ENCODE measurements around the gene NOCT.
A peak's percentile ranks its signal among the peaks of the same experiment; 100 is the strongest.

Gene NOCT

DNA sequence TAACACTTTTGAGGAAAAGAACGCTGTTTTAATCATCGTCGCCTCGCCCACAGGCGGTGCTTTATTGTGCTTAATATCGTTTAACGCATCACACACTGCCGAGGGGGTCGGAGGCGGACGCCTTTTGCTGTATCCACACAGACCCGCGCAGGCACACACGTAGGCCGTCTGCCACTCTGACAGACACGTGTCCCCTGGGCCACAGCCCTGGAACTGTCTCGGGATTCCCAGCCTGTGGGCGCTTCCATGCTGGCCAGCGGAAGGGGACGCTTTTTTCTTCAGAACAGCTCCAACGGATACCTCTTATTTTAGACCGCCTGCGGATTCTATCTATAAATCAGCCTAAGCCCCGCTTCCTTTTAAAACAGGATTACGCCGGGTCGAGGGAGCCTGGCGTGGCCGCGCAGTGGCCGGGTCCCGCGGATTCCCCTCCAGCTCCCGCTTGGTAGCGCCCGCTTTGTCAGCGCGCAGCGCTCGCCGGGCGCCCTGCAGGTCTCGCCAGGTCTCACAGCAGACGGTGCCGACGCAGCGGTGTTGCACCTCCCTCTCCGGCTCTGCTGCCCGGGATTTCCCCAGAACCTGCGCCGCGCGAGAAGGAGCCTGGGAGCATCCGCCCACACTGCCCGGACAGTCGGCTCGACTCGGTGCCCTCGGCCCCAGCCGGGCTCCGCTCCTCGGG, at the start of gene NOCT:
Gene NOCT, plus strand, starts transcription at position 513 of the 679 bp plus-strand sequence. CDS start 201 bp downstream, outside the sequence.
- Histone ChIP-seq H3K9me3 (ENCODE audit: control insufficient read depth in 1 of 2, low read length in 2 of 2) (no peaks in the 10 kb centered on the region), H3K27me3 (ENCODE audit: low read depth, low read length) (no peaks in the 10 kb centered on the region), H3K4me1 (ENCODE audit: control insufficient read depth in 1 of 2, insufficient read depth in 2 of 2, low read length in 2 of 2) (peaks cover 0 to 6% of the 10 kb centered on the region in 2 donors), H3K27ac (ENCODE audit: low read length) (peak within 1 kb of the TSS; percentile 97), H3K36me3 (ENCODE audit: control insufficient read depth in 1 of 2, insufficient read depth in 2 of 2, low read length in 2 of 2) (peaks cover 0 to 10% of the 10 kb centered on the region in 2 donors), H3K4me3 (ENCODE audit: low read depth in 1 of 2, low read length in 2 of 2) (peak within 1 kb of the TSS; percentile 76 to 85)

DNA sequence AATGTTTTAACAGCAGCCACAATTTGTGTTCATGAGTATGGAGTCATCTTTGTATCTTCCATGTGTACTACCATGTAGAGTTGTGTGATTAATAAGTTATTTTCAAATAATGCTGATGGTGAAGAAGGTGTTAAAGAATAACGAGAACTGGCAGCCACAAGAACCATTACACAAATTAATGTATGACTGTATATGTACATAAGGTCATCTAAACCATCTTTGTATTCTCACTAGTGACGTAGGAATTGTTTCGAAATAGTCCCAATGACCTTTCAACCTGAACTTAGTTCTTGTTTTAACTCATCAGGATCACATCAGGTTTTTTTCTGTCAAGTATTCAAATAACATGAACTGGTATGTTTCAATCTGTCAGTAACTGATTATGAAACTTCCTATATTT, 48.3 kb upstream of the NOCT start:
- Histone ChIP-seq H3K36me3 (ENCODE audit: control insufficient read depth in 1 of 2, insufficient read depth in 2 of 2, low read length in 2 of 2) (no peaks in the 10 kb centered on the region), H3K9me3 (ENCODE audit: control insufficient read depth in 1 of 2, low read length in 2 of 2) (no peaks in the 10 kb centered on the region), H3K4me1 (ENCODE audit: control insufficient read depth in 1 of 2, insufficient read depth in 2 of 2, low read length in 2 of 2) (no peaks in the 10 kb centered on the region), H3K27me3 (ENCODE audit: low read depth, low read length) (no peaks in the 10 kb centered on the region), H3K4me3 (ENCODE audit: low read depth in 1 of 2, low read length in 2 of 2) (no peak overlapping the region), H3K27ac (ENCODE audit: low read length) (no peak overlapping the region)

DNA sequence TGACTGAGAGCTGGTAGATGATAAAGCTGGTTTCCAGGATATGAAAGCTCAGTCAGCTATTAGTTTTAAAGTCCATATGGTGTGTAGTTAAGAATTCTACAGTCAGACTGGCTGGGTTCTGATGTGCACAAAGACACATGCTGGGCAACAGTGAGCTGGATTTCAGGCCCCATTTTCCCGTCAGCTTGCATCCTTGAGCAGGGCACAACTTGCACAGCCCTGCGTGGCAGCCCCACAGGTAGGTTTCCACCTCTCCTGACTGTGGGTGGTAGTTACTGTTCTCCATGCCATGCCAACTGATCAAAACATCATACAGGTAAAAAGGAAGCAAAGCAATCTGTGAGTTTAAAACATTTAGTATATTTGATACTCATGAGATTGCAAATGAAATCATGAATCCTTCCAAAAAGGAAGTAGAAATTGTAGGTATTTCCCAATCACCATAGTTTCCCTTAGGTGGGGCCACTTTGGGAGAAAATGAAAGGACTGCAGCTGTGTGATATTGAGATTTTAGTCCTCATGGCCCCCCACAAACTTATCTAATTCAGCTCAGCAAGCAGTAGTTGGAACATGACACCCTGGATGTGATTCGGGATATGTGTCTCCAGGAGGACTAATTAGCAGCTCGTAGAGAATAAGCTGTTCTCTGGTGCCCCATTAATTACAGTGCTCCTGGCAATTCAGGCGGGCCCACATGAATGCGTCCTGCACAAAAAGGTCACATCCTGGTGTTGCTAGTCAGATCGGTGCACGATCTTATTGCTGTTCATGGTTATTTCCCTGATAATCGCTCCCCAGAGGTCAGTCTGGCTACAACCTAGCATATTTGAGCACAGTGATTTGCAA, 42.4 kb upstream of the NOCT start:
- no peaks in the 10 kb centered on the region for H3K9me3 ChIP-seq (ENCODE audit: control insufficient read depth in 1 of 2, low read length in 2 of 2)
- no peak overlapping the region for H3K27ac ChIP-seq (ENCODE audit: low read length)
- no peak overlapping the region for H3K4me3 ChIP-seq (ENCODE audit: low read depth in 1 of 2, low read length in 2 of 2)
- no peaks in the 10 kb centered on the region for H3K4me1 ChIP-seq (ENCODE audit: control insufficient read depth in 1 of 2, insufficient read depth in 2 of 2, low read length in 2 of 2)
- H3K27me3 ChIP-seq (ENCODE audit: low read depth, low read length): no peaks in the 10 kb centered on the region
- H3K36me3 ChIP-seq (ENCODE audit: control insufficient read depth in 1 of 2, insufficient read depth in 2 of 2, low read length in 2 of 2): no peaks in the 10 kb centered on the region

GRCh38 chr4:138975225-138975624, 40.4 kb upstream of the NOCT start:
- no peak overlapping the region for H3K4me3 ChIP-seq (ENCODE audit: low read depth in 1 of 2, low read length in 2 of 2)
- no peaks in the 10 kb centered on the region for H3K4me1 ChIP-seq (ENCODE audit: control insufficient read depth in 1 of 2, insufficient read depth in 2 of 2, low read length in 2 of 2)
- no peaks in the 10 kb centered on the region for H3K27me3 ChIP-seq (ENCODE audit: low read depth, low read length)
- no peak overlapping the region for H3K27ac ChIP-seq (ENCODE audit: low read length)
- H3K9me3 ChIP-seq (ENCODE audit: control insufficient read depth in 1 of 2, low read length in 2 of 2): no peaks in the 10 kb centered on the region
- no peaks in the 10 kb centered on the region for H3K36me3 ChIP-seq (ENCODE audit: control insufficient read depth in 1 of 2, insufficient read depth in 2 of 2, low read length in 2 of 2)

GRCh38 chr4:138976526-138976925, 39.1 kb upstream of the NOCT start:
- Histone ChIP-seq H3K27me3 (ENCODE audit: low read depth, low read length) (no peaks in the 10 kb centered on the region), H3K27ac (ENCODE audit: low read length) (no peak overlapping the region), H3K9me3 (ENCODE audit: control insufficient read depth in 1 of 2, low read length in 2 of 2) (no peaks in the 10 kb centered on the region), H3K4me3 (ENCODE audit: low read depth in 1 of 2, low read length in 2 of 2) (no peak overlapping the region), H3K36me3 (ENCODE audit: control insufficient read depth in 1 of 2, insufficient read depth in 2 of 2, low read length in 2 of 2) (no peaks in the 10 kb centered on the region), H3K4me1 (ENCODE audit: control insufficient read depth in 1 of 2, insufficient read depth in 2 of 2, low read length in 2 of 2) (no peaks in the 10 kb centered on the region)

DNA sequence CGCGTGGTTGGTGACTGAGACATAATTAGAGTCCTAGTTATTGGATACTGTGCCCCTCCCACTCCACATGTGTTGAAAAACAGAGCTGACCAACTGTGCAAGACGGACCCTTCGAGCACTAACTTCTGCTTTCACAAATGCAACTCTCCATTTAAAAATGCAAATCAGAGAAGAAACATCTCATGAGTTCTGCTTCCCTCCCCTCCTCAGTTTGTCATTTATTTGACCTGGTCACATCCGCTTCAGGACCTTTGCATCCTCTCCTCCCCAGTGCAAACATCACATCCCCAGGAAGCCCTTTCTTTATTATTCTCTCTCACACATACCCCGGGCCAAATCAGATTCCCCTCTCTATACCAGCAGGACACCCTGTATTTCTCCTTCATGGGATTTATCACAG, 38.1 kb upstream of the NOCT start:
- Histone ChIP-seq H3K27ac (ENCODE audit: low read length) (no peak overlapping the region), H3K4me1 (ENCODE audit: control insufficient read depth in 1 of 2, insufficient read depth in 2 of 2, low read length in 2 of 2) (peaks cover 0 to 2% of the 10 kb centered on the region in 2 donors), H3K36me3 (ENCODE audit: control insufficient read depth in 1 of 2, insufficient read depth in 2 of 2, low read length in 2 of 2) (no peaks in the 10 kb centered on the region), H3K4me3 (ENCODE audit: low read depth in 1 of 2, low read length in 2 of 2) (no peak overlapping the region), H3K27me3 (ENCODE audit: low read depth, low read length) (no peaks in the 10 kb centered on the region), H3K9me3 (ENCODE audit: control insufficient read depth in 1 of 2, low read length in 2 of 2) (no peaks in the 10 kb centered on the region)

DNA sequence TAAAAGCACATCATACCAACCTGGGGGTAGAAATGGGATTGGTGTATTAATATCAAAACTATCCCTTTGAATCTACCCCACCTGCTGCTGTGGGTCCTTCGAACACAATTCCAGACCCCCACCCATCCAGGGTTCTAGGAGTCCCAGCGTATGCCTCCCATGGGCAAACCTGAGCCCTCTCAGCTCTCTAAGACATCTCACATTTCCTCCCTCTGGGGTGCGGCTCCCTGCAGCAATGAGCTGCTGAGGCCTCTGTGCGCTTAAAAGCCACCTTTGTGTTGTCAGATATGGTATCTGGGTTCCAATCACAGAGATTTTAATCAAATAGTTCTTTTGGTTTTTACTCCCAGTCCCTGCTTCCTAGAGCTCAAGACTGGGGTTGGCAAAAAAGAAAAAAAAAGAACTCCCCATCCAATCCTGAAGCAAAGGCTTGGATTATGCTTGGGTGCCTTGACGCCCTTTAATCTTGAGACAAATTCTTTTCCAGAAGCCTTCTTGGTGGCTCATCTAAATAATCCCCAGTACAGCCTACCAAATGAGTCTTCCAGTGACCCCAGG, 37.5 kb upstream of the NOCT start:
- Histone ChIP-seq H3K9me3 (ENCODE audit: control insufficient read depth in 1 of 2, low read length in 2 of 2) (no peaks in the 10 kb centered on the region), H3K27ac (ENCODE audit: low read length) (no peak overlapping the region), H3K27me3 (ENCODE audit: low read depth, low read length) (no peaks in the 10 kb centered on the region), H3K4me3 (ENCODE audit: low read depth in 1 of 2, low read length in 2 of 2) (no peak overlapping the region), H3K4me1 (ENCODE audit: control insufficient read depth in 1 of 2, insufficient read depth in 2 of 2, low read length in 2 of 2) (peaks cover 0 to 5% of the 10 kb centered on the region in 2 donors), H3K36me3 (ENCODE audit: control insufficient read depth in 1 of 2, insufficient read depth in 2 of 2, low read length in 2 of 2) (no peaks in the 10 kb centered on the region)

DNA sequence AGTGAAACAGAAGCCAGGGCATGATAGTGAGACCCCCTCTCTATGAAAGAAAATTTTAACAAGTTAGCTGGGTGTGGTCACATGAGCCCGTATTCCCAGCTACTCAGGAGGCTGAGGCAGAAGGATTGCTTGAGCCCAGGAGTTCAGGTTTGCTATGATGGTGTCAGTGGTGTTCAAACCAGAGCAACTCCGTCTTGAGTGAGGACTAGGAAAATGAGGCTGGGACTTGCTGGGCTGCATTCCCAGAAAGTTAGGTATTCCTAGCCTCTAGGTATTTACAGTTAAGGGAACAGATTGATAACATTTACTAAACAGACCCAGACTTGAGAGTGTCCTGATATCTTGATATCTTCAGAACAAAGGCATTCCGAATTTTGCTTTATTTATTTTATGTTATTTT, 37.0 kb upstream of the NOCT start:
- no peak overlapping the region for H3K4me3 ChIP-seq (ENCODE audit: low read depth in 1 of 2, low read length in 2 of 2)
- no peaks in the 10 kb centered on the region for H3K9me3 ChIP-seq (ENCODE audit: control insufficient read depth in 1 of 2, low read length in 2 of 2)
- H3K4me1 ChIP-seq (ENCODE audit: control insufficient read depth in 1 of 2, insufficient read depth in 2 of 2, low read length in 2 of 2): peaks cover 0 to 5% of the 10 kb centered on the region in 2 donors
- H3K27ac ChIP-seq (ENCODE audit: low read length): no peak overlapping the region
- H3K36me3 ChIP-seq (ENCODE audit: control insufficient read depth in 1 of 2, insufficient read depth in 2 of 2, low read length in 2 of 2): no peaks in the 10 kb centered on the region
- no peaks in the 10 kb centered on the region for H3K27me3 ChIP-seq (ENCODE audit: low read depth, low read length)

- Histone ChIP-seq H3K4me1 (ENCODE audit: control insufficient read depth in 1 of 2, insufficient read depth in 2 of 2, low read length in 2 of 2) (peaks cover 0 to 5% of the 10 kb centered on the region in 2 donors), H3K9me3 (ENCODE audit: control insufficient read depth in 1 of 2, low read length in 2 of 2) (no peaks in the 10 kb centered on the region)
These were observed 35.8 kb upstream of the NOCT start for GRCh38 chr4:138979742-138980141.

GRCh38 chr4:138981930-138982390, 33.6 kb upstream of the NOCT start:
- no peaks in the 10 kb centered on the region for H3K27me3 ChIP-seq (ENCODE audit: low read depth, low read length)
- H3K4me3 ChIP-seq (ENCODE audit: low read depth in 1 of 2, low read length in 2 of 2): no peak overlapping the region
- no peaks in the 10 kb centered on the region for H3K36me3 ChIP-seq (ENCODE audit: control insufficient read depth in 1 of 2, insufficient read depth in 2 of 2, low read length in 2 of 2)
- no peaks in the 10 kb centered on the region for H3K9me3 ChIP-seq (ENCODE audit: control insufficient read depth in 1 of 2, low read length in 2 of 2)
- peak overlapping the region; percentile 32 for H3K27ac ChIP-seq (ENCODE audit: low read length)
- peaks cover 0 to 5% of the 10 kb centered on the region in 2 donors for H3K4me1 ChIP-seq (ENCODE audit: control insufficient read depth in 1 of 2, insufficient read depth in 2 of 2, low read length in 2 of 2)

More at GRCh38 chr4:138979742-138980141, 35.8 kb upstream of the NOCT start:
- H3K27ac ChIP-seq (ENCODE audit: low read length): no peak overlapping the region
- no peaks in the 10 kb centered on the region for H3K27me3 ChIP-seq (ENCODE audit: low read depth, low read length)
- H3K4me3 ChIP-seq (ENCODE audit: low read depth in 1 of 2, low read length in 2 of 2): no peak overlapping the region
- no peaks in the 10 kb centered on the region for H3K36me3 ChIP-seq (ENCODE audit: control insufficient read depth in 1 of 2, insufficient read depth in 2 of 2, low read length in 2 of 2)

GRCh38 chr4:138982754-138983153, 32.8 kb upstream of the NOCT start:
- H3K36me3 ChIP-seq (ENCODE audit: control insufficient read depth in 1 of 2, insufficient read depth in 2 of 2, low read length in 2 of 2): no peaks in the 10 kb centered on the region
- no peaks in the 10 kb centered on the region for H3K27me3 ChIP-seq (ENCODE audit: low read depth, low read length)
- H3K4me1 ChIP-seq (ENCODE audit: control insufficient read depth in 1 of 2, insufficient read depth in 2 of 2, low read length in 2 of 2): peaks cover 0 to 5% of the 10 kb centered on the region in 2 donors
- no peaks in the 10 kb centered on the region for H3K9me3 ChIP-seq (ENCODE audit: control insufficient read depth in 1 of 2, low read length in 2 of 2)
- no peak overlapping the region for H3K4me3 ChIP-seq (ENCODE audit: low read depth in 1 of 2, low read length in 2 of 2)
- H3K27ac ChIP-seq (ENCODE audit: low read length): no peak overlapping the region
